KBM-7 (cell line): Measurements from ENCODE around the gene MYT1.
A peak's percentile ranks its signal among the peaks of the same experiment; 100 is the strongest.

Experiments used
- DNase-seq: peaks from one replicate; pipeline ENCODE4 v3.0.0-alpha.2; 2015
- in situ Hi-C: fragments of 300-500 bp; cut with MboI; formaldehyde crosslinking; loops from 2 replicates; pipeline ENCODE4 v1.14.3; 2020; ENCODE audit warnings: low sequenced_read_pairs, low pct_unique_long_range_greater_than_20kb, mixed read lengths

The MYT1 gene

GRCh38 chr20:64254156-64254555 is 89.9 kb downstream of the MYT1 start:
- in situ Hi-C loops: no loop called here
- DNase-seq: no peak

GRCh38 chr20:64254571-64255360 is 90.5 kb downstream of the MYT1 start:
- DNase-seq: no peak
- in situ Hi-C loops: no loop called here

GRCh38 chr20:64255361-64256281 is 91.4 kb downstream of the MYT1 start, which contains the start of gene PCMTD2:
PCMTD2 (plus strand) TSS chr20:64255748; CDS start chr20:64259966, 4,218 bp downstream.
- in situ Hi-C loops: no loop called here
- peak; percentile 92 for DNase-seq

DNA sequence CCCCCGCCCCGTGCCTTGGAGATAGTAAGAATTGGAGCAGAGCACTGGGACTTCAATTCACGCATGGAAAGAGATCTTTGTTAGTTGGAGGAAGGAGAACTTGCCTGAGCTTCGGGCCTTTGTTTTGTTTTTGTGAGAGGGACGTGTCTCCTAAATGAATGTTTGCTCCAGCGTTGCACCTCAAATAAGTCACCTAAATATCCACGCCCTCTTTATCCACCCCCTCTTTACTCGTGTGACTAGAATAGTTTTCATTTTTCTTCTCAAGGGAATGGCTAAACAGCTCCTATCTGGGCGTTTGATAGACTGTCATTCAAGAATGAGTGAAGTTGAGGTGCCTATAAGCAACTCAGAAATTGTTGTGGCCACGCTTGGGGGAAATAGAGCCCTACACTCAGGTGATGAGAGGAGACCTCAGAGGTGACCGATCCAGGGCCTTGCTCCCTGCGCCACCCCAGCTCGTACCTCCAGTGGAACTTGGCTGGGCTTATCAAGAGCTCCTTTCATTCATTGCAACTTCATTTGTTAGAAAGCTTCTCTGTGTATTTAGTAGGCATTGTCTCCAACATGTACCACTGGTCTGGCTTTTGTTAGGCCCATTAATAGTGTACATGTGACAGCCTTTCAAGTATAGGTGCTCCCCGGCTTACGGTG is 92.2 kb downstream of the MYT1 start:
- no peak for DNase-seq
- in situ Hi-C loops: no loop called here

GRCh38 chr20:64257107-64257757 is 93.0 kb downstream of the MYT1 start:
- DNase-seq: no peak
- in situ Hi-C loops: no loop called here

DNA sequence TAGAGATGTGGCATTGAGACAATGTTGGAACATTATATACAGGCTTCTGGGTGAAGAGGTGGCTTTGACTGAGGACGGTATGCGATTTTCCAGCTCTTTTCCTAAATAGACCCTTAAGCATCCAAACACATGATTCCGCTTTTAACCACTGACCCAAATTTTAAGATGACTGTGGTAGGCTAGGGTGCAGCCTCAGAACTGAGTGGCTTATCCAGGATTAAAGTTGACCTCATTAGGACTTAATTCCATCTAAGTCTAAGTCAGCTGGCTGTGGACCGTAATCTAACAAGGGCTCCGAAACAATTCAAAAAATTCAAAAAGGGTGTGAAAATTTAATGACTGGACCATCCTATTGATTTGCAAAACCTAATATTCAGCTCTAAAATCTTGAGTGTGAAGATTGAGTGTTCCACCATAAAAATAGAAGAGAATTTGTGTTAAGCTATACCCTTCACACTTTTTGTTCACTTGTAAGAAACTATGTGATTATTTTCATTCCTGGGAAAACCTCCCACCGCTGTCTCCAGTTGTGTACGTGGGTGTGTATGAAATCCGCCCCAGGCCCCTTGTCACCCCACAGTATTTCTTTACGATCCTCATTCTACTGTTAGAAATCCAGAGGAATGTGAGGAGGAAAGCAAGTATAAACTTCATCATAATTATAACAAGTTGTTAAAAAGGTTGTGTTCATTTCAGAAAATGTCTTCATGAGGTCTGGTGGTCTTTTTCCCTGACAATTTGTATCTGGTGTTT is 94.0 kb downstream of the MYT1 start:
- DNase-seq: no peak
- in situ Hi-C loops: no loop called here

- in situ Hi-C loops: no loop called here
- DNase-seq: no peak
These were observed 96.0 kb downstream of the MYT1 start for GRCh38 chr20:64260239-64260638.

DNA sequence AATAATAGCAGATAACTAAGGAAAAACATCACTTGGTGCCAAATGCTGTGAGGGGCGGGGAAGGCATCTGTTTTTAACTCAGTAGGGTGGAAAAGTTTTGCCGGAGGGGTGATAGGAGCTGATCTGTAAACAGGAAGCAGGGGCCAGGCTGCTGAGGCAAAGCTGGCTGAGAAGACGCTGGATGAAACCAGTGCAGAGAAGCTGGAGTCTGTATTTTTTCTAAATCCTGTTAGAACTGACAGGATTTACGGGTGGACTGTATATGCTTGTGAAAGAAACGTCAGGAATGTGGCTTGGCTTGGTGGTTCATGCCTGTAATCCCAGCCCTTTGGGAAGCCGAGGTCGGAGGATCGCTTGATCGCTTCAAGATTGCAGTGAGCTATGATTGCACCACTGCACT is 96.9 kb downstream of the MYT1 start:
- DNase-seq: no peak
- in situ Hi-C loops: no loop called here

- in situ Hi-C loops: no loop called here
- DNase-seq: no peak
These were observed 99.8 kb downstream of the MYT1 start for GRCh38 chr20:64264091-64264490.

DNA sequence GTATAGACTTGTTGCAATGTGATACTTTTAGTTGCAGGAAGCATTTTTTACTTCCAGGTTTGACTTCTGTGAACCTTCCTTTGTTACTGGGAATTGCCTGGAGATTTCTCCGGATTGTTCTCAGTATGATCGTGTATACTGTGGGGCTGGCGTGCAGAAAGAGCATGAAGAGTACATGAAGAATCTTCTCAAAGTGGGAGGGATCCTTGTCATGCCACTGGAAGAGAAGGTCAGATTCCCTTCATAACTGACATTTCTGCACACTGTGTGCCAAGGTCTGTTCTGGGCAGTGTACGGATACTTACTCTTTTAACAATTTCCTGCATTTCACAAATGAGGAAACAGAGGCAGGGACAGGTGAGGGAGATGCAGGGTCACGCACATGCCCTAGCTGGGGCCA is 100.9 kb downstream of the MYT1 start:
- in situ Hi-C loops: no loop called here
- no peak for DNase-seq

DNA sequence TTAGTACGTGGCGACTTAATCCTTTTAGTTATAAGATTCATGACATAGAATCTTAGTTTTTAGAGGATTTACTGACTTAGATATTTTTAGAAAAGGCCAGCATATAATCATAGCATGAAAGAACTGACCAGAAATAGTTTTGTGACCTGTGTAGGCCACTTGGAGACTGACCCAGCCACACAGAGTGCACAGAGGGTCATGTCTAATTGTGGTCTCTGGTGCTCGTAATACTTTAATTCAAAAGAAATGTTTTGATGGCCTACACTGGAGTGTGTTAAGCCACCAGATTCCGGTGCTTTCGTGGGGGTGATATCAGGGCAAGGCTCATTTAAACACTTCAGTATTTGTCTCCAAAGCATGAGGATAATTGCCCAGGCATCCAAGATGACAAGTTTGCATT is 102.7 kb downstream of the MYT1 start:
- in situ Hi-C loops: no loop called here

GRCh38 chr20:64268174-64268573 is 103.9 kb downstream of the MYT1 start:
- DNase-seq: no peak
- in situ Hi-C loops: no loop called here

More for the DNA sequence above, 102.7 kb downstream of the MYT1 start:
- no peak for DNase-seq

DNA sequence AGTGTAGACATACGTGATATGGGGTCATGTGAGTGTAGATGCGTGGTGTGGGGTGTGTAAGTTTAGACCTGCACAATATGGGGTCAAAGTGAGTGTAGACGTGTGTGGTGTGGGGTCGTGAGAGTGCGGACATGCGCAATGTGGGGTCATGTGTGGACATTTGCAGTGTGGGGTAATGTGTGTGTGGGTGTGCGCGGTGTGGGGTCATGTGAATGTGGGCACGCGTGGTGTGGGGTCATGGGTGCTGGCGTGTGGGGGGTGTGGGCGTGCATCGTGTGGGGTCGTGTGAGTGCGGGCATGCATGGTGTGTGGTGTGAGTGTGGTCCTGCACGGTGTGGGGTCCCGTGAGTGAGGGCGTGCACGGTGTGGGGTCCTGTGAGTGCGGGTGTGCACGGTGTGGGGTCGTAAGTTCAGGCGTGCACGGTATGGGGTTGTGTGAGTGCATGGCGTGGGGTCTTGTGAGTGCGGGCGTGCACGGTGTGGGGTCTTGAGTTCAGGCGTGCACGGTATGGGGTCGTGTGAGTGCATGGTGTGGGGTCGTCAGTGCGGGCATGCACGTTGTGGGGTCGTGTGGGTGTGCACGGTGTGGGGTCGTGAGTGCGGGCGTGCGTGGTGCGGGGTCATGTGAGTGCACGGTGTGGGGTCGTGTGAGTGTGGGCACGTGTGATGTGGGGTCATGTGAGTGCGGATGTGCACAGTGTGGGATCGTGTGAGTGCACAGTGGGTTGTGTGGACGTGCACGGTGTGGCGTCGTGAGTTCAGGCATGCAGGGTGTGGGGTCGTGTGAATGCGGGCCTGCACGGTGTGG is 105.6 kb downstream of the MYT1 start:
- in situ Hi-C loops: no loop called here

DNA sequence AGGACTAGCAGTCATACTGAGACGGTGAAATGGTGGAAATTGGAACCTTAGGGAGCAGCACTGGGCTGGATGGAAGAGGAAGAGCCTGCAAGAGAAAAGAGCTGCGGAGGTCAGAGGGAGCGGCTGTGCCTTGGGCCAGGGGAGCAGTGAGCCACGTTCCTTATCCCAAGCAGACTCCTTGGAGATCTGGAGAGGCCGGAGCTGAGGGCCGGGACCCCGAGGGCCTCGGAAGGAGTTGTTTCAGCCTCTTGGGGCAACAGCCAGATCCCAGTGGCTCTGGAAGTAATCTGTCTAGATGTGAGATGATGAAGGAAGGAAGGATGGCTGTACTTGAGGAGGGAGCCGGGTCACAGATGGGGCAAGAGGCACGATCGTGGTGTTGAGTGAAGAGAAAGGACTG is 107.4 kb downstream of the MYT1 start:
- DNase-seq: no peak
- in situ Hi-C loops: no loop called here

More for the DNA sequence above, 105.6 kb downstream of the MYT1 start:
- DNase-seq: no peak

GRCh38 chr20:64273109-64273508 is 108.9 kb downstream of the MYT1 start:
- DNase-seq: no peak
- in situ Hi-C loops: no loop called here

DNA sequence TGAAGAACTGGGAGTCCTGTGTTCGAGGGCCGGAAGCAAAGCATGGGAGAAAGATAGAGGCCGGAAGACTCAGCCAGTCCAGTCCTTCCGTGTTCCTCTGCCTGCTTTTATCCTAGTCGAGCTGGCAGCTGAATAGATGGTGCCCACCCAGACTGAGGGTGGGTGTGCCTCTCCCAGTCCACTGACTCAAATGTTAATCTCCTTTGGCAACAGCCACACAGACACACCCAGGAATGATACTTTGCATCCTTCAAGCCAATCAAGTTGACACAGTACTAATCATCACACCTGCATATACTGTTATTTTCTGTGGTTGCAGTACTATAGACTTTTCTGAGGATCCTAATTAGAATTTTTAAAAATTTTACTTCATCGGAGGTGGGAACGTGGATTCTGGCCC is 112.6 kb downstream of the MYT1 start:
- in situ Hi-C loops: no loop called here
- DNase-seq: no peak

- in situ Hi-C loops: no loop called here
- no peak for DNase-seq
These were observed 113.5 kb downstream of the MYT1 start for GRCh38 chr20:64277571-64278316.
